LNCAP (cell line): Measurements from ENCODE around the gene CYP26C1.

Experiments
- CTCF ChIP-seq: fragments of 450-650 bp; IDR thresholded peaks from 2 replicates; pipeline ENCODE4 v1.5.1; 2017; ENCODE audit warnings: mild to moderate bottlenecking

CYP26C1 gene

GRCh38 chr10:93095225-93095624 lies 34.6 kb downstream of the CYP26C1 start:
- TF ChIP-seq CTCF, result no peak

- TF ChIP-seq CTCF, result no peak
Measured at GRCh38 chr10:93096901-93097300, 36.3 kb downstream of the CYP26C1 start.

- TF ChIP-seq CTCF, result no peak
Measured at GRCh38 chr10:93097386-93097785, 36.8 kb downstream of the CYP26C1 start.

GRCh38 chr10:93098816-93099215 lies 38.2 kb downstream of the CYP26C1 start:
- no peak for TF ChIP-seq CTCF

- TF ChIP-seq CTCF, result no peak
Measured at GRCh38 chr10:93099670-93100069, 39.1 kb downstream of the CYP26C1 start.

GRCh38 chr10:93103953-93104352 lies 43.4 kb downstream of the CYP26C1 start:
- TF ChIP-seq CTCF, result no peak

- TF ChIP-seq CTCF, result no peak
Measured at GRCh38 chr10:93106631-93107072, 46.1 kb downstream of the CYP26C1 start.

- no peak for TF ChIP-seq CTCF
Measured at GRCh38 chr10:93110472-93111146, 50.0 kb downstream of the CYP26C1 start.
